ENCODE data around the gene NOSTRIN.

NOSTRIN gene, protein sequence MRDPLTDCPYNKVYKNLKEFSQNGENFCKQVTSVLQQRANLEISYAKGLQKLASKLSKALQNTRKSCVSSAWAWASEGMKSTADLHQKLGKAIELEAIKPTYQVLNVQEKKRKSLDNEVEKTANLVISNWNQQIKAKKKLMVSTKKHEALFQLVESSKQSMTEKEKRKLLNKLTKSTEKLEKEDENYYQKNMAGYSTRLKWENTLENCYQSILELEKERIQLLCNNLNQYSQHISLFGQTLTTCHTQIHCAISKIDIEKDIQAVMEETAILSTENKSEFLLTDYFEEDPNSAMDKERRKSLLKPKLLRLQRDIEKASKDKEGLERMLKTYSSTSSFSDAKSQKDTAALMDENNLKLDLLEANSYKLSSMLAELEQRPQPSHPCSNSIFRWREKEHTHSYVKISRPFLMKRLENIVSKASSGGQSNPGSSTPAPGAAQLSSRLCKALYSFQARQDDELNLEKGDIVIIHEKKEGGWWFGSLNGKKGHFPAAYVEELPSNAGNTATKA

DNA sequence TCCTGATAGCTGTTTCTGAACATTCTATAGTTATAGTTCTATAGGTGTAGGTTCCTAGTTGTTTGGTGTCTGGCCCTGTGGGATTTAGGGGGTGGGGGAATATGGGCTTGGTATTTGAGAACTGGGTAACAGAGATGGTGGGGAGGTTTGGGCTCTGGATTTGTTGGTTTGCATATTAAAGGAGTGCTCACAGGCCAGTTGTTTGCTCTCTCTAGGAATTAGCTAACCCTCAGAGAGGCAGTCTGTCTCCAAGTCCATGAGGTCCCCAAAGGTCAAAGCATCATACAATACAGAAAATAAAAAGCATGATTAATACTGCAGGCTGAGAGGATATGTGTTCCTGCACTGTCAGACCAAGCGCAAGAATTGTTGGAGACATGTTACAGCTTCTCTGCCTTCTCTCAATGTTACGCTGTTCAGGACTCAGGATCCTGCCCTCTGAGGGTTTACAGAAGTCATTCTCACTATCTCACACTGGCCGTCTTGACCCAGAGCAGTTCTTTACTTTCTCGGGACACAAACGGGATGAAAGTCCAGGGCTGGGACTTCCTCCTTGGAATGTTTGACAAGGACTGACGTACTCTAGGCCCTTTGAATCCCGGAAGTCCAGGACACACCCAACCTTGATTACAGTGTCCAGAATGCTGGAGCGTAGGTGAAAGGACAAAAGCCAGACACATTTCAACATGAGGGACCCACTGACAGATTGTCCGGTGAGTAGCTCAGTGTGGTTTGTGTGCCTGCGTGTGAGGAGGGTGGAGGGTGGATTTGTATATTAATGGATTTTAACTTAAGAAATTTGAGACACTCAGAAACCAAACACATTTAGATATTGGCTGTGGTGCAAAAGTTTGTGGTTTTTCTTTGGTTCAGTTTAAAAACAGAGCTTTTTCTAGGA lies at the start of gene NOSTRIN:
NOSTRIN (plus strand) TSS at position 677 of the 898 bp plus-strand sequence; CDS start at position 687, 10 bp downstream.
- TF ChIP-seq, protein P1, sequence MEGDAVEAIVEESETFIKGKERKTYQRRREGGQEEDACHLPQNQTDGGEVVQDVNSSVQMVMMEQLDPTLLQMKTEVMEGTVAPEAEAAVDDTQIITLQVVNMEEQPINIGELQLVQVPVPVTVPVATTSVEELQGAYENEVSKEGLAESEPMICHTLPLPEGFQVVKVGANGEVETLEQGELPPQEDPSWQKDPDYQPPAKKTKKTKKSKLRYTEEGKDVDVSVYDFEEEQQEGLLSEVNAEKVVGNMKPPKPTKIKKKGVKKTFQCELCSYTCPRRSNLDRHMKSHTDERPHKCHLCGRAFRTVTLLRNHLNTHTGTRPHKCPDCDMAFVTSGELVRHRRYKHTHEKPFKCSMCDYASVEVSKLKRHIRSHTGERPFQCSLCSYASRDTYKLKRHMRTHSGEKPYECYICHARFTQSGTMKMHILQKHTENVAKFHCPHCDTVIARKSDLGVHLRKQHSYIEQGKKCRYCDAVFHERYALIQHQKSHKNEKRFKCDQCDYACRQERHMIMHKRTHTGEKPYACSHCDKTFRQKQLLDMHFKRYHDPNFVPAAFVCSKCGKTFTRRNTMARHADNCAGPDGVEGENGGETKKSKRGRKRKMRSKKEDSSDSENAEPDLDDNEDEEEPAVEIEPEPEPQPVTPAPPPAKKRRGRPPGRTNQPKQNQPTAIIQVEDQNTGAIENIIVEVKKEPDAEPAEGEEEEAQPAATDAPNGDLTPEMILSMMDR (IDR thresholded peaks at IDR 0.05; ENCODE audit: low read depth, low read length, missing control alignments), result no peak
- H3K4me3 ChIP-seq (ENCODE audit: low read depth, low read length), result no peak within 1 kb of the TSS
- in situ Hi-C loops (cut with HindIII; ENCODE audit: low sequenced_read_pairs), result no loop called here
- peak; percentile 60 for DNase-seq (ENCODE audit: low read depth)

- in situ Hi-C loops (cut with HindIII; ENCODE audit: low sequenced_read_pairs), result no loop called here
- TF ChIP-seq, protein P1 (IDR thresholded peaks at IDR 0.05; ENCODE audit: low read depth, low read length, missing control alignments), result no peak
- no peak for DNase-seq (ENCODE audit: low read depth)
- no peak overlapping the region for H3K4me3 ChIP-seq (ENCODE audit: low read depth, low read length)
These were observed 48.6 kb upstream of the NOSTRIN start for GRCh38 chr2:168753765-168754329.

GRCh38 chr2:168757223-168757622 lies 45.2 kb upstream of the NOSTRIN start:
- TF ChIP-seq, protein P1 (IDR thresholded peaks at IDR 0.05; ENCODE audit: low read depth, low read length, missing control alignments), result no peak
- DNase-seq (ENCODE audit: low read depth), result no peak
- H3K4me3 ChIP-seq (ENCODE audit: low read depth, low read length), result no peak overlapping the region
- in situ Hi-C loops (cut with HindIII; ENCODE audit: low sequenced_read_pairs), result no loop called here

DNA sequence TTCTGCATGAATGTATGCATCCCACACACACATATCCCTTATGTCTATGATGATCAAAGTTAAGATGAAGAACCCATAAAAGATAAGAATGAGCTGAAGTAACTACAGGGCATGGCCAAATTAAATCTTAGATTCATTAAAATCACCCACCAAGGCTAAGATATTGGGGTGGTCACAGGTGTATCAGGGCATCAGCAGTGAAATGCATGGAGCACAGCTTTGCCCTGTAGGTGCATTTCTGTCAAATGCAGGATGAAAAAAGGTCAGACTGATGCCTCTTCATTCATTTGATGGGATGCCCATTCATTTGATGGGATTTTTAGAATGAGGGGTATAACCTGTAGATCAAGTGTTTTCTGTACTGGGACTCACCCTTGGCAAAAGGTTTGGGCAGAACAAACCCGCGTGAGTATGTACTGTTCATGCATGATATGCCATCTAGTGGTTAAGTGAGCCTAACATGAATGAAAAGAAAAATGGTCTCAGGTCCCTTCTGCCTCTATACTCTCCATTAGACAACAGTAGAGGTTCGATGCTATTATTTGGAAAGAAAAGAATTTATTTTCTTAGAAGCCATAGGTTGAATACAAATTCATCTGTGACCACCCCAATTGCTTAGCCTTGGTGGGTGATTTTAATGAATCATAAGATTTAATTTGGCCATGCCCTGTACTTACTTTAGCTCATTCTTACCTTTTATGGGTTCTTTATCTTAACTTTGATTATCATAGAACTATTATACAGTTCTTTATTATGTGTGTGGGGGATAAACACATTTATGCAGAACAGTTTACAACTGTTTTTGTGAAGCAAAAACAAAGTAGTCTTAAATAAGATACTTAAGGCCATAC lies 43.2 kb upstream of the NOSTRIN start:
- H3K4me3 ChIP-seq (ENCODE audit: low read depth, low read length), result no peak overlapping the region
- TF ChIP-seq, protein P1 (IDR thresholded peaks at IDR 0.05; ENCODE audit: low read depth, low read length, missing control alignments), result peak; percentile 68
- peak; percentile 38 for DNase-seq (ENCODE audit: low read depth)
- in situ Hi-C loops (cut with HindIII; ENCODE audit: low sequenced_read_pairs), result no loop called here

DNA sequence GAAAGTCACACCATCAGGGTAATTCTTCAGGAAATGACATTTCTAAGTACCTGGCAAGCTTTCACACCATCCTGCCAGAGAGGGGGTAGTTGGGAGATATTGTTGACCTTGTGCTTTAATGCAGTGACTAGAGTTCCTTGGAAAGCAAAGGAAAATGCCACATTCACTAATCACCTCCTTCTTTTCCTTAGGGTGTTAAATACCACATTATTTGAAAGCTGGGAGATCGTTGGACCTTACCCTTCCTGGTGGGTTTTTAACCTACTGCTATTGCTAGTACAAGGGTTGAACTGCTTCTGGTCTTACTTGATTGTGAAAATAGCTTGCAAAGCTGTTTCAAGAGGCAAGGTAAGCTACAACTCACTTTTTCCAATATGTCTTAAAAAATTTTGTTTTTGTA lies 37.0 kb upstream of the NOSTRIN start:
- H3K4me3 ChIP-seq (ENCODE audit: low read depth, low read length), result no peak overlapping the region
- in situ Hi-C loops (cut with HindIII; ENCODE audit: low sequenced_read_pairs), result no loop called here
- no peak for DNase-seq (ENCODE audit: low read depth)
- TF ChIP-seq, protein P1 (IDR thresholded peaks at IDR 0.05; ENCODE audit: low read depth, low read length, missing control alignments), result no peak
